COLO668 (cell line): Measurements from ENCODE around the gene BBS7.

ENCODE experiments used
- DNase-seq: peaks from one replicate; lab custom pipeline; 2025; ENCODE audit not compliant: unreplicated experiment; lab: John Stamatoyannopoulos, UW

The BBS7 gene

DNA sequence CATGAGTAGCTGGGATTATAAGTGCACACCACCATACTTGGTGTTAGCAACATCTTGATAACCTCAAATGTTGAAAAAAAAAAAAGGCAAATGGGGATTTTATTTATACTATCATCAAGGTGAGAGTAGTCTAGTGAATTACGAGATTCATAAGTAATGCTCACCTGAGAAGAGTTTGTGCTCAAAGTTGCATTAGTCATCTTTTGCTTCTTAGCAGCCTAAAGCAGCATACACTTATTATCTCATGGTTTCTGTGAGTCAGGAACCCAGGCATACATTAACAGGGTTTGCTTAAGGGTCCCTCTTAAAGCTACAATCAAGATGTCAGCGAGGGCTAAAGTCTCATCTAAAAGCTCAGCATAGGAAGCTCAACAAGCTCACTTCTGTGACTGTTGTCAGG lies 77.3 kb downstream of the BBS7 start:
- no peak for DNase-seq

DNA sequence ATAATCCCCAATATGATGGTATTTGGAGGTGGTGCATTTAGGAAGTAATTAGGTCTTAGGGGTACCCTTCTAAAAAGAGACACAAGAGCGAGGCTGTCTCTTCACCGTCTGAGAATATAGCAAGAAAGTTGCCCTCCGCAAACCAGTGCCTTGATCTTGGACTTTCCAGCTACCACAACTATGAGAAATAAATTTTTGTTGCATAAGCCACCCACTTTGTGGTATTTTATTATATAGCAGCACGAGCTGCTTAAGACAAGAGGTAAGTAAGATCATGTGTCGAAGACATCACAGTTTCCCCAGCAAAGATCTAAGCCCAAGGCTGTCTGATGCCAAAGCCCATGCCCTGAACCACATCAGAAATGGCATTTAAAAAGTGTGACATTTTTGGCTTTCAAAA lies 78.8 kb downstream of the BBS7 start:
- DNase-seq, result no peak

DNA sequence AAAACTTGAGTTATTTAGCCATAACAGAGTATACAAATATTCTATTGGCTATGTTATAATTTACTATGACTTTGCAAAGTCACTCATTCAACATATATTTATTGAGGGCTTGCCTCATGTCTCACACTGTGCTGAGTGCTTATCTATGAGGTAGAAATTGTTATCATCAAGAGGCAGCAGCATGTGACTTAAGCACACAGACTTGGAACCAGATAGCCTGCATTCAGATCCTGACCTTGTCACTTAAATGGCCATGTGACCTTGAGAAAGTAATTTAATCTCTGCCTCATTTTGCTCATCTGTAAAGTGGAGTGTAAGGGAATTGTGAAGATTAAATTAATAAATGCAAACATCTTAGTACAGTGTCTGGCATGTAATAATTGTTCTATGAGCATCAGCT lies 79.3 kb downstream of the BBS7 start:
- DNase-seq, result no peak

DNA sequence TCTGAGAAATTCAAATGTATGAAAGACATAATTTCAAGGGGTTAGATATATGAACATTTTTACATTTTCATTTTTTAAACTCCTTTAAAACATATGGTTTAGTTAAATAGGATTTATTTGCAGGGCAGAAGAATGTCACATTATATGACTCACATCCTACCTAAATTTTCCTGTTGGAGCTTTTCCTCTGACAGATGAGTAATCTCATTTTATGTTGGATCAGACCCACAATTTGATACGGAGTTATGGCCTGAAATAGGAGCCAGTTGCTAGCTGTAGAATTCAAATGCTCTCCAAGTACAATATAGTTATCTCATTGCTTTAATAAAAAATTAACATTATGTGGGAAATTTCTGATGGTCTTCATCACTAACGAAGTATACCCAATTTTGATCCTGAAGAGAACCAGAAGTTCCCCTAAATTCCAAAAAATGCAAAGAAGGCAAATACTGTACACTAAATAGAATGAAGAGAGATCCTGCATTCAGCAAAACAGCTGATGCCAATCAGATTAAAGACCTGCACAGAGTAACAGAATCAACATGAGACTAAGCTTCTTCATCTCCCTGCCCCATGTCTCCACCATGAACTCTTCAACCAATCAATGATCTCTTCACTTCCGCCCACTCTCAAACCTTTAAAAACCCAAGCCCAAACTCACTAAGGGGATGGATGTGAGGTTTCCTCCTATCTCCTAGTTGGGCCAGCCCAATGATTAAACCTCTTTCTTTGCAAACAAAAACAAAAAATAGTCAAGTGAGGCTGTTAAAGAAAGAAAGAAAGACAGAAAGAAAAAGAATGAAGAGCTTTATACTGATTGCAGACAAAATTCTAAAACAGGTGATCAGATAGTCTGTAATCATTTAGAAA lies 80.1 kb downstream of the BBS7 start:
- DNase-seq, result no peak

DNA sequence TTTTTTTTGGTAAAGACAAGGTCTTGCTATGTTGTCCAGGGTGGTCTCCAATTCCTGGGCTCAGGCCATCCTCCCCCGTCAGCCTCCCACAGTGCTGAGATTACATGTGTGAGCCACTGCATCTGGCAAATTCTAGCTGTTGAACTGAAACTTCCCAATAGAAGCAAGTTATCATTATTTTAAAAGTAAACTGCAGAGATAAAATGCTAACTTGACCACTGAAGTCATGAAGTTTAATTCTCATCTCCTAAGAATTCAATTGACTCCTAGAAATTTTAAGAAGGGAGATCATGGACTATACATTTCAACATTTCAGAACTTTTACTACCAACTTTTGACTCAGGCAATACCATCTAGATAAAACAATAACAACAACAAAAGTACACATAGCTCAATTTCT lies 80.8 kb downstream of the BBS7 start:
- DNase-seq, result no peak

DNA sequence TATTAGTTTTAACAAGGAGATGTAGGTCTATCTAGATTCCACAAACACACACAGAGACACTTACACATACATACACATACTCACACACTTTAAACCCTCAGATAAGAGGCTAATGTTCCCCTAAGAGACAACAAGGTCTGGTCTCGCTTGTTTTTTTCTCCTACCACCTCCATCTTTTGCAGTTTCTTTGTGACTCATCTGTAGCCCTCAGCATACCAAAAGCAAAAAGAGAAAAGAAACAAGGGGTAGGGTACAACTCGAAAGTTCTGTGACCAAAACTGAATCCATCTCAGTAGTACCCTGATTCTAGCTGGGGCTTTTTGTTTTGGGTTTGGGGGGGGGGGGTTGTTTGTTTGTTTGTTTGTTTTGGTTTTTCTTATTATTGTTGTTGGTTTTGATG lies 81.4 kb downstream of the BBS7 start:
- no peak for DNase-seq

DNA sequence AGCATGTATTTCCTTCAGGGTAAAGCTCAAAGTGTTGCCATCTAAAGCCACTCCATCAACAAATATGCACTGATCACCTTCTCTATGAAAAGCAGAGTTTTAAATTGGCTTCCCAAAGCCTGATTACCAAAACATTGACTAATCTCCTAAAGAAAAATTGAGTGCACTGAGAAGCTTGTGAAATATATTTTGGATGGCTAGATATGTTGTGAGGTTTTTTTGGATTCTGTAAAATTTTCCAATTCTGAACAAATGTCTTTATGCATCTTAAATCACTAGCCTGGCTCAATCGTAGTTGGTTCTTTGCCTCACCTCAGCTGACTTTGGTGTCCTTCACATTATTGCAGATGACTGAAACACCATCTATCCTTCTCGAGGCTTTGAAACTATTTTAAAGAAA lies 84.1 kb downstream of the BBS7 start:
- no peak for DNase-seq

DNA sequence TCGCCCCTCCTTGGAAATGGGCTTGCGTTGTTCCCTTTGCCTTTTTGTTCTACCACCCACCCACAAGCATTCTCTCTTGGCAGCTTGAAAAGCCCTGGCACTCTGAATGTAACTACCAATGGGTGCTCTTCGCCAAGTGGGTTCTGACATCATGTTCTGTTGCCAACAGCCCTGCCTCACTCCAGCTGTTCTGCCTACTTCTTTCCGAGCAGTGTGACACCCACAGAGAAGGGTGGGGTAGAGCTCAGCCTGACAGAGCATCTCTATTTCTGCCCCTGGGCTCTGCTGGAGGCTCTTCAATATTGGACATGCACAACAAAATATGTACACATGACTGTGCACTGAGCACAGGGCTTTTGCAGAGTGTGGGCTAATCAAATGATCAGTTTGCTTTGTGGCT lies 84.8 kb downstream of the BBS7 start:
- no peak for DNase-seq

DNA sequence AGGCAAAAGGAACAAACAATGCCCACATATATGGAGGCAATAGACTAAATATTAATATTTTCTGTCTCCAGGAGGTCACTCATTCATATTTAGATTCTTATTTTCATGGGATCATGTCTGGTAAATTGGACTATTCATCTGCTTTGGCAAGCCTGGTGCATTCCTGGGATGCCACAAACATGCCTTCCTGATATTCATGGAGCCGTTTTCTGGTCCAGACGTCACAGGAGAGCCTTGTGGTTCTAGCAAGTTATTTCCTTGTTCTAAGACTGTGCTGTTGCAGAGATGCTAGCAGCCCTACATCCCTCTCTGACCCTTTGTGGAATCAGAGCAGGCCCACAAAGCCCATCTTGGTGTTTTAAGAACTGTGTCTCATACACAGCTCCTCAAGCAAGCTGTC lies 85.3 kb downstream of the BBS7 start:
- DNase-seq, result no peak

DNA sequence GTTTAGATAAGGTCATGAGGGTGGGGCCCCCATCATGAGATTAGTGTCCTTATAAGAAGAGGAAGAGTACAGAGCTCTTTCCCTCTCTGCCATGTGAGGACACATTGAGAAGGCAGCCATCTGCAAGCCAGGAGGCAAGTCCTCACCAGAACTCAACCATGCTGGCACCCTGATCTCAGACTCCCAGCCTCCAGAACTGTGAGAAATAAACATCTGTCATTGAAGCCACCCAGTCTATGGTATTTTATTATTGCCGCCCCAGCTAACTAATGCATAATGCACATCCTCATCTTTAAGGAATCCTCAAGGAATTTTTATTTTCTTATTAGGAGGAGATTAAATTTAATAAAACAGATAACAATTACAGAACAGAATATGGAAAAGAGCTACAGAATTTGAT lies 85.9 kb downstream of the BBS7 start:
- no peak for DNase-seq

DNA sequence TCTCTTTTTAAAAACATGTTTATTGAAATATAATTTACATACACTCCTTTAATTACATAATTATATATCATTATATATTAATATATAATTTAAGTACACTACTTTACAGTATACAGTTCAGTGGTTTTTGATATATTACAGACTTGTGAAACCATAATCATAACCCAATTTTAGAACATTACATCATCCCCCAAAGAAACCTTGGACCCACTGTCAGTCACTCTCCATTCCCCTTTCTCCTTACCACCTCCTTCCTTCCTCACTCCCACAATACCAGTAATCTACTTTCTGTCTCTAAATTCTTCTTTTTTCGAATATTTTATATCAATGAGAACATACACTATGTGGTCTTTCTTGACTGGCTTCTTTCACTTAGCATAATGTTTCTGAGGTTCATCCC lies 87.1 kb downstream of the BBS7 start:
- DNase-seq, result no peak

DNA sequence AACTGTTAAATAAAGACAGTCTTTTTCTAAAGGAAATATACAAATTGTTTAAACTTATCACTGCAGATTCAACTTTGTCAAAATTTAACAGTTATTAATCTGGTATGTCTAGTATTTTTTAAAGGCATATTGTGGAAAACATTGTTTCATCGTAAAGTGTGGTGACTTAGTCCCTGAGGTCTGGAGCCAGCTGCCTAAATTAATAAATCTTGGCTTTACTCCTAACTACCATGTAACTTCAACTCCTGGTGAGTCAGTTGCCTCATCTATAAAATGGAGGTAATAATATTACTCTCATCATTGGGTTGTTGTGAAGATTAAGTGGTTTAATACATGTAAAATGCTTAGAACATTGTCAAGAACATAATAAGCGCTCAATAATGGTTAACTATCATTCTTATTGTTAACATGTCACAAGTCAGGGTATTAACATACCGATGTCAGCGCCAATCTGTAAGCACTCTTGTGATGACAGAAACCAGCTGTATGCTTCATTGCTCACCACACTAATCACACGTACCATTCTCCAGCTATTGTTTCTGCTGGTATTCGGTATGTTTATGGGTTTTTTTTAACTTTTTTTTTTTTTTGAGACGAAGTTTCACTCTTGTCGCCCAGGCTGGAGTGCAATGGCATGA lies 91.2 kb downstream of the BBS7 start:
- DNase-seq, result no peak

DNA sequence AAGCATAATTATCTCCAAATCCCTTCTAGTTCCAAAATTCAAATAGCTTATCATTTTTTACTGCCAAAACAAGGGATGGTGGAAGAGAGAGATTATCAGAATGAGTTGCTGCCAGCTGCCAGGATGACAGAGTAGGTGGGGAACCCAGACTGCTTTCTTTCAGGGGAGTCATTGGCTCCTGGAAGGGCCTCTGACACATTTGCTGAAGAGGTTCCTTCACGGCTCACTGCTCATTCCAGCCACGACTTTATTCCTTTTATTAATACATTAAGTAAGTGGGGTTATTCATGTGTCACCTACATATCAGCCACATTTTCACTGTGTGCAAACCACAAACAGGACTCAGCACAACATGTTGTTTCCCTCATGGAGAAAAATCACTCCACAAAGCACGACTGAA lies 92.6 kb downstream of the BBS7 start:
- DNase-seq, result no peak

DNA sequence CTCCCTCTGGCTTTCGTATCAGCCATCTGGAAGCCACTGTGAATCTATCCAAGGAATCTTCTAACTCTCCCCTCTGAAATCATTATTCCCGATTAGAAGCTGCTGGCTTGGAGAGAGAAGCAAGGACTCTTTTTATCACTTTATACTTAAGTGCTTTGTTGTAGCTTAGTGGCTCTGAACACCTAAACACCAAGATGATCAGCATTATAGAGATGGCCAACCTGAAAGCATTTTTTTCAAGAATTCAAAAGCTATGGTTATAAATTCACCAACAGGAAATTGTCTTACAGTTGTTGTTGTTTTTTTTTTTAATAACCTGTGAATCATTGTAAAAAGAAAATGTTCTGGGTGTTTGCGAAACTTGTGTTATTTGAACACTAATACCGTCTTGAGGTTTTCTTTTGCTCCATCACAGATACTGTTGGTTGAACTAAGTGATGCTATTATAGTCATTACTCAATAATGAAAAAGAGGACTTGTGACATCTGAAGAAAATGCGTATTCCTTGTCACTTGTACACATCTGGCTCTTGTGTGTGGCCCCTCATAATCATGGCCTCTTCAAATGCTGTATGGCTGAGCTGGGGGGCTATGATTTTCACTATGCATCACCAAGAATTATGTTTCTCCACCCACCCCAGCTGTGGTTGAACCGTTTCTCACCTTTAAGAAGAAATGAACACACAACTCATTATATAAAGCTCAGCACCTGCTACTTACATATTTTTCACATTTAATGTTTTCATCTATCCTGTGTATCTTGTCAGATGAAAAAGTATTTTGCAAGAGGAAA lies 93.5 kb downstream of the BBS7 start:
- DNase-seq, result no peak
